H1 (cell line): ENCODE data around the gene SPOCK3. TPM values are rescaled to one million over a fixed set of nuclear protein-coding genes. Genes with fewer than 3 reads are reported as not detected.

Experiments used
- BACH1 ChIP-seq: IDR thresholded peaks from 2 replicates; pipeline ENCODE4 v1.6.1; 2012; ENCODE audit warnings: low read length, improper control_type of control experiment
- CBX5 ChIP-seq: fragments of 300-800, 300-1000 bp; sonication (generic); IDR thresholded peaks from 2 replicates; pipeline ENCODE4 v1.7.1; 2016; ENCODE audit warnings: antibody characterized with exemption, low read length, low read depth
- TEAD4 ChIP-seq: IDR thresholded peaks from 2 replicates; pipeline ENCODE4 v1.6.1; 2012; ENCODE audit warnings: low read depth, low read length, inconsistent platforms, mixed read lengths
- polyA plus RNA-seq, 7 experiments: library from polyadenylated mRNA; depleted of rRNA in 3 of 7; stranded (reverse) in 5 of 7; unstranded in 2 of 7; fragments of >200 nt in 5 of 7; fragments of 200-250 nt in 2 of 7; gene quantifications; 1 replicate in 5 of 7; 2 replicates in 1 of 7; 4 replicates in 1 of 7; pipeline versions ENCODE4 v1.2.1 to v1.2.3, GENCODE V29; 2011 to 2013; ENCODE audit warnings: missing spikeins in 2 of 7, mixed read lengths in 2 of 7
- total RNA-seq: library from RNA; stranded (reverse); fragmentation: NEBNext Ultra II Directional; extraction: Animal tissue kit (Norgen Biotek cat#: 25700); gene quantifications from 2 replicates; pipeline ENCODE4 v1.2.1, GENCODE V29; 2021
- TF ChIP-seq, protein P1 (sequence below): IDR thresholded peaks from 2 replicates; pipeline ENCODE4 v1.6.1; 2012; ENCODE audit warnings: low read length, inconsistent platforms
- TF ChIP-seq, protein P2 (sequence below): IDR thresholded peaks from 2 replicates; pipeline ENCODE4 v1.6.1; 2011; ENCODE audit warnings: low read length, improper control_type of control experiment

Gene SPOCK3
- total and polyA plus RNA-seq, 2 of the 8 experiments (the other 6 are each of a cell fraction or from before 2014, with no cell fraction given) = 0.14 to 0.60 TPM

DNA sequence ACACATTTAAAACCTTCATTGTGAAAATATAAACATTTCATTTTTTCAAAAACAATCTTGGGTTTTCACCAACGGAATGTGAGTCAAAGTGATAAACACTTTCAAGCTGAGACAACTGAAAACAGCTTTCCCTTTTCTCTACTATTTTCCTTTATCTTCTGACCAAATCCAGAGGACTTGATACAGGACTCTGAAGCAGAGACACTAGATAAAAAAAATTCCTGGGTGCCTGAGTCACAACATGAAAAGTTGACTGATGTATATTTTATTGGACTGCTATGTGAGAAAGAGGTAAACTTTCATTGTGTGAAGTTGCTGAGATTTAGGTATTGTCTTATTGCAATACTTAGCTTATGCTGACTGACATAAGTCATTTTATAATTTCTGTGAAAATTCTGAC, 411.2 kb downstream of the SPOCK3 start (continued):
- TF ChIP-seq, protein P1, sequence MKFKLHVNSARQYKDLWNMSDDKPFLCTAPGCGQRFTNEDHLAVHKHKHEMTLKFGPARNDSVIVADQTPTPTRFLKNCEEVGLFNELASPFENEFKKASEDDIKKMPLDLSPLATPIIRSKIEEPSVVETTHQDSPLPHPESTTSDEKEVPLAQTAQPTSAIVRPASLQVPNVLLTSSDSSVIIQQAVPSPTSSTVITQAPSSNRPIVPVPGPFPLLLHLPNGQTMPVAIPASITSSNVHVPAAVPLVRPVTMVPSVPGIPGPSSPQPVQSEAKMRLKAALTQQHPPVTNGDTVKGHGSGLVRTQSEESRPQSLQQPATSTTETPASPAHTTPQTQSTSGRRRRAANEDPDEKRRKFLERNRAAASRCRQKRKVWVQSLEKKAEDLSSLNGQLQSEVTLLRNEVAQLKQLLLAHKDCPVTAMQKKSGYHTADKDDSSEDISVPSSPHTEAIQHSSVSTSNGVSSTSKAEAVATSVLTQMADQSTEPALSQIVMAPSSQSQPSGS = no peak
- no peak for TF ChIP-seq CBX5
- TF ChIP-seq TEAD4 = no peak
- TF ChIP-seq, protein P2, sequence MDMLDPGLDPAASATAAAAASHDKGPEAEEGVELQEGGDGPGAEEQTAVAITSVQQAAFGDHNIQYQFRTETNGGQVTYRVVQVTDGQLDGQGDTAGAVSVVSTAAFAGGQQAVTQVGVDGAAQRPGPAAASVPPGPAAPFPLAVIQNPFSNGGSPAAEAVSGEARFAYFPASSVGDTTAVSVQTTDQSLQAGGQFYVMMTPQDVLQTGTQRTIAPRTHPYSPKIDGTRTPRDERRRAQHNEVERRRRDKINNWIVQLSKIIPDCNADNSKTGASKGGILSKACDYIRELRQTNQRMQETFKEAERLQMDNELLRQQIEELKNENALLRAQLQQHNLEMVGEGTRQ = no peak
- TF ChIP-seq BACH1 = no peak
